ENCODE results near the gene ELMO3.

ELMO3 gene

DNA sequence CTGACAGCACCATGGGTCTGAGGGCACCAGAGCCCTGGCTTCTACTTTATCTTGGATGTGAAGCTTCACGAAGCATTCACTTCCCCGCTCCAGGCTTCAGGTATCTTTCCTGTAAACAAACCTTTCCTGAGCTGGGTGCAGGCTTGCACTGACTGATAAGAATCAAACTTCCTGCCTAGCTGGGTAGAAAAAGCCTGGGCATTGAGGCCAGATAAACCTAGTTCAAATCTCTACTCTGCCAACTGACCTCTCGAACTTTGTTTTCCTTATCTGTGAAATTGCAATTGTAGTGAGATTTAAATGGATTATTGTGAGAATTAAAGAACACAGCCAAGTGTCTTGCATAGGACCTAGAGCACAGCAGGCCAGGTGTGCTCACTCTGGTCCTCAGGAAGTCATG, 25.1 kb downstream of the ELMO3 start:
- DNase-seq (ENCODE audit: low read depth in 2 of 2): no peak

DNA sequence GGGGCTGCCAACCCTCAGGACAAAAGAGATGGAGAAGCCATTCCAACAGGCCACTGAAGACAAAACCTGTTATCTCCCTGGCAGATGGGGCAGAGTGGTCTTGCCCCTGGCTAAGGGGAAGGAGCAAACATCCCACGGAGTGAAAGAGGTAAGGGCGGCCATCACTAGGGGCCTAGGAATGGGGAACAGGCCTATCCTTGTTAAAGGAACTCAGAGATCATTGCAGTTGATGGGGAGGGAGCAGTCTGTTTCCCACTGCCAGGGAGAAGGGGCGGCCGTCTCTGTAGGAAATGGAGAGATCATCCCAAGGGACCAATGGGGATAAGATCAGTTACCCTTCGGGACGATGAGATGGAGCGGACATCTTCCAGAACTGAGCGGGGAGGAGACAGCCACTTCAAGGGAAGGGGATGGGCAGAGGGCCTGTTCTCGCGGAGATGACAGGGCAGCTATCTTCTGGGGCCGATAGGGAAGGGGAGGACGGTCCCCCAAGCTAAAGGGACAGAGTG, 27.4 kb downstream of the ELMO3 start:
- no peak for DNase-seq (ENCODE audit: low read depth in 2 of 2)

DNA sequence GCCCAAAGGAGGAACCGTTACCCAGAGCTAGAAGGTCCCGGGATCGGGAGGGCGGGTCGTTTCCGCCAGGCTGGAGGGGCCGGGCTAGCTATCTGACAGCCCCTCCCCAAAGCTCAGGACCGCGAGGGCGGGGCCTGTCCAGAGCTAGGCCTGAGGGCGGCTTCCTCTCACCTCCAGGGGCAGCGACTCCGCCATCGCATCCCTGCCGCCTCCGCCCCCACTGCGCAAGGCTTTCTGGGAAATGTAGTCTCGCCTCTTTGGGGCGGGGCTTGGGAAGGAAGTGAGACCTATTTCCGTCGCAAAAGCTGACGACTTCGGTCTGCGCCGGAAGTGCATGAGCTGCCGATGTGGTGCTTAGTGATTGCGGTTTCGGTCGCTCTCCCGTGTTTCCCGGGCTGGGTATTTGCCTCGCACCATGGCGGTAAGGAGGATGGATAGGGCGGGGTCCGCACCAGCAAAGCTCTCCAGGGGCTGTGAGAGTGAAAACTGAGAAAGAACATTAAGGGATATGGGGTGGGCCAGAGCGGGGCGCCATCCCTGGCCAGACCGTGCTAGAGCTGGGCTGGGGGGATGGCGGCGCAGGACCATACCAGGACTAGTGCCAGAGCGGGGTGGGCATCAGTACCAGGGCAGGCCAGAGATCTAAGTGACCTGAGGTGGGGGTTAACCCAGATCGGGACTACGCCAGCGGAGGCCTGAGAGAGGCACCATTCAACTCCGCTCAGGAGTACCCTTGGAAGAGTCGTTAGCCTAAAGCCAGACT, 28.1 kb downstream of the ELMO3 start, which contains the start of gene TMEM208:
TSS of gene TMEM208 (plus strand) at position 327 of the 763 bp plus-strand sequence. CDS start at position 416, 89 bp downstream.
- peak; percentile 98 to 99 for DNase-seq (ENCODE audit: low read depth in 2 of 2)

DNA sequence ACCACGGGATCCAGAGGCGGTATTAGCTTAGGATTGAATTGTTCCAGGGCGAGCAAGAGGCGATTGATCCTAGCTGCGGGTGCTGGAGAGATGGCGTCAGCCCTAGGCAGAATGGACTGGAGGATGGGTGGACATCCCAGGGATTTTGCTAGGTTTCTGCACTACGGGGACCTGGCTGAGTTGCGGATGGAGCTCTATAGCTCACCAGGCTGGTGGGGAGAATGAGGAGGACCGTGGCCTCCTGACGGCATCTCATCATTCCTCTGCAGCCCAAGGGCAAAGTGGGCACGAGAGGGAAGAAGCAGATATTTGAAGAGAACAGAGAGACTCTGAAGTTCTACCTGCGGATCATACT, 28.6 kb downstream of the ELMO3 start:
- no peak for DNase-seq (ENCODE audit: low read depth in 2 of 2)

DNA sequence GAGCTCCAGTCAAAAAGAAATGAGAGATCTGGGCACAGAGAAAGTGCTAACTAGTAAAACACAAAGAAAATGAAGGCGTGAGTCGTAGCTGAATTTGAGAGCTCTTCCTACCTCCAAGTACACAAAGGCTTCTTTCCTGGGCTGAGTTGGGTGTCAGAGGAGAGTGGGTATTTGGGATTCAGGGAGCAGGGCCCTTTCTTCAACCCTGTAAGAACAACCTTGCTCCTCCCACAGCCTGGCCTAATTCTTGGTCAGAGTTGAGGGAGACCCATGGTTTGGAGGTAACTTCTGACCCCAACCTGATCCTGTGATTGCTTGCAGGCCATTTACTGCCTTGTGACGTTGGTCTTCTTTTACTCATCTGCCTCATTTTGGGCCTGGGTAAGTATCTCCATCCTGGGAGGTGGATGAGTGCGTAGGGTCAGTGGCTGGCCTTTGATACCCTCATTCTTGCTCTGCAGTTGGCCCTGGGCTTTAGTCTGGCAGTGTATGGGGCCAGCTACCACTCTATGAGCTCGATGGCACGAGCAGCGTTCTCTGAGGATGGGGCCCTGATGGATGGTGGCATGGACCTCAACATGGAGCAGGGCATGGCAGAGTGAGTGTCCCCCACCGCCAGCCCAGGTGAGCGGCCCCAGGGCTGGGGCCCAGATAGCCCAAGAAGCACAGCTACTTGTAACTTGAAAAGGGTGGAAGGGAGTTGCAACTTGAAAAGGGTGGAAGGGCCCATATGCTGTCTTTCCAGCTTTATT, 29.3 kb downstream of the ELMO3 start:
- no peak for DNase-seq (ENCODE audit: low read depth in 2 of 2)

DNA sequence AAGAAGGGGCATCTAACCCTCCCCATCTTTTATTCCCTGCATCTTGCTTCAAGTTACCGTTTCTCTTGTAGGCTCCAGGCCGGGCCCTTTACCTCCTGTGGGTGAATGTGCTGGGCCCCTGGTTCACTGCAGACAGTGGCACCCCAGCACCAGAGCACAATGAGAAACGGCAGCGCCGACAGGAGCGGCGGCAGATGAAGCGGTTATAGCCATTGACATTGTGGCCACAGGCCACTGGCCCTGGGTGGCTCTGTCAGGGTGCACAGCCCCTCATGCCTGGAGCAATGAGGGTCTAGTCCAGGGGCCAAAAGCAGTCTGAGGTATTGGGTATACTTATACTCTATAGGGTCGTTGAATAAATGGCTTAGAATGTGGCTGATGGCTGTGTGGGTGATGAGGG, 30.0 kb downstream of the ELMO3 start:
- no peak for DNase-seq (ENCODE audit: low read depth in 2 of 2)

DNA sequence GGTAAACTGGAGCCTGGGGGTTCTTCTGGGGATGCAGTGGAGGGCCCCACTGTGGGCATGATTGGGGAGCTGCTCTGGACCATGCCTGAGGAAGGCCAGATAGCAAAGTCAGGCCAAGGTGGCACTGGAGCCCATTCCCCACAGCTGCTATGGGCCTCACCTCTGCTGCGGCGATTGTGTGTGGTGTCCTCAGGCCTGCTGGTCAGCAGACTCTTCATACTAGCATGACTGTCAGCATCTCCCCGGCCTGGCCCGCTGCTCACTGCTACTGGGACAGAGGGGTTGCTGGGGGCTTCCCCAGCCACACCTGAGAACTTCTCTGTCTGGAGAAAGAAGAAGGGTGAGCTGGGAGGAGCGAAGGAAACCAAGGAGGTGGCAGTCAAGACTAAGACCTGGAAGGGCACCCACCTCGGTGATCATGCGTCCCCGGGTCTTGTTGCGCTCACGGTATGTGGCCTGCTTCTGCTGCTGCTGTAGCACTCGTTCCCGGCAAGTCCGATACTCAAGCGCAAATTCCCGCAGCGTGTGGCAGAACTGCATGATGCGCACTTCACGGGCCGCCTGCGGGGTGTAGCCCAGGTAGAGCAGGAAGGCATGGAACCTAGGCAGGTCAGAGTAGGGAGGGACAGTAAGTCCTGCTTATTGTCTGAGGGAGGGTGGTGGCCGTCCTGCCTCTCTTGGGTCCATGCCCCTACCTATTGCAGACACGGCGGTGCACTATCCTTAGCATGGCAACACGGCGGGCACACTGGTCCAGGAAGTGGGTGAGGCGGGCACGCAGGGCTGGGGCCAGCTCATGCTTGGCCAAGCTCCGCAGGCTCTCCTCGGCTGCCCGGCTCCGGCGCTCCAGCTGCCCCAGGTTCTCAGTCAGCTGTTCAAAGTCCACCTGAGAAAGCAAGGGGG, 31.2 kb downstream of the ELMO3 start:
- DNase-seq (ENCODE audit: low read depth in 2 of 2): no peak

DNA sequence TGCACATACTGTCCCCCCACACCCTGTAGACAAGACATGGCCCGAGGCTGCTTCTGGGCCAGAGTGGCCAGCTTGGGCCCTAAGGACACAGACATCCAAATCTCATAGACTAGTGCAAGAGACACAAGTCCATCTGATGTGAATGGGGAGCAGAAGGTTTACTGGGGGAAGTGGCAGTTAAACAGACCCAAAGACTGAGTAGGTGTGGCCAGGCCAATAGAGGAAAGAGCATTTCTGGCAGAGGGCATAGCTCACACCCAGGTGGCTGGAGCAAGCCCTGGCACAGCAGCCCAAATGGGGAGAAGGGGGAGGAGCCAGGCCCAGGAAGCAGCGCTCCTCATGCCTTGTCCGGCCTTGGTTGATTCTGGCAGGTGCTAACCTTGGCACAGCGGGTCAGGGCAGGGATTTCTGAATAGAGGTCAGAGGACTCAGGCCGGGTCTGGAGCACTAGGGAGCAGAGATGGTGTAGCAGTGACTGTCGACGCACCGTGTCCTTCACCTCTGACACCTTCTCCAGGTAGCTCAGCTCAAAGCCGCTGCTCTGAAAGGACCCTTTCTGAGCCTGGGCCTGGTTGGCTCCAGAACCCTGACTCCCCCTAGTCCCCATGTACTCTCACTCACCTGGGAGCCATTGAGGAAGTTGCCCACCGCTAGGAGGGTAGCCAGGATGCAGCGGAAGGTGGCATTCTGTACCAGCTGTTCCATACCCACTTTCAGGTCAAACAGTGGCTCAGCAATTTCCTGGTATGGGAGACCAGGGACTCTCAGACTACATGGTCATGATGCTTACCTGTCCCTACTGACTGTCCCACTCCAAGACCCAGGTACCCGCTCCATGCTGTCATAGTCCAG, 32.1 kb downstream of the ELMO3 start:
- DNase-seq (ENCODE audit: low read depth in 2 of 2): no peak

DNA sequence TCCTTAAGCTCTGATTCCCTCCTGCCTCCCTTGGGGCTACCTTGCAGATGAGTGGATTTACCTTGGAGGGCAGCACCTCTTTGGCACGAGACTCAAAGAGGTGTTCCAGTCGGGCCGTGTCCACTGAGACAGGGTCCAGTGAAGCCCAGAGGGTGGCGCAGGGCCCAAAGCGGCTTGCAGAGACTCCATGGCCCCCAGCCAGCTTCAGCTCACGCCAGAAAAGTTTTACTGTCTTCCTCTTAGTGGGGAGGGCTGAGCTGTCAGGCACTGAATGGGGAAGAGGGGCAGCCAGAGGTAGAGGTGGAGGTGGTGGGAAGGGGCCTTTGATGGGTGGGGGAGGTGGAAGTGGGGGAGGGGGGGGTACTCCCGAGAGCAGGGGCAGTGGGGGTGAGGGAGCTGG, 34.7 kb downstream of the ELMO3 start:
- no peak for DNase-seq (ENCODE audit: low read depth in 2 of 2)

DNA sequence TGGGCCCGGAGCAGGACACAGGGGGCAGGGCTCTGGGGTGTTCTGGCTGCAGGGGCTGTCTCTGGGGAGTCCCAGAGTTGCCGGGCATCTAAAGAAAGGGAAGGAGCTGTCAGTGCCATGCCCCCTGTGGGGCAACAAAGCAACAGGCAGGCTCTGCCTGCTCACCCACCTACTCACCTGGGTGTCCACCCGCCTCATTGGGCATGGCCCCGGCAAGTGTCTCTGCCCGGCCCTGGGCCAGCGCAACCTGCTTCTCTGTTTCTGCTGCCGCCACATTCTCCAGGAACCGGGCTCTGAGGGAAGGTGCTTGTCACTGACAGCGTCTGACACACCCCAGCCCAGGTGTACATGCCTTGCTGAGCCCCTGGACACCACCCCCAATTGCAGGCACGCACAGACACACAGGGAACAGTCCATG, 35.3 kb downstream of the ELMO3 start:
- no peak for DNase-seq (ENCODE audit: low read depth in 2 of 2)

DNA sequence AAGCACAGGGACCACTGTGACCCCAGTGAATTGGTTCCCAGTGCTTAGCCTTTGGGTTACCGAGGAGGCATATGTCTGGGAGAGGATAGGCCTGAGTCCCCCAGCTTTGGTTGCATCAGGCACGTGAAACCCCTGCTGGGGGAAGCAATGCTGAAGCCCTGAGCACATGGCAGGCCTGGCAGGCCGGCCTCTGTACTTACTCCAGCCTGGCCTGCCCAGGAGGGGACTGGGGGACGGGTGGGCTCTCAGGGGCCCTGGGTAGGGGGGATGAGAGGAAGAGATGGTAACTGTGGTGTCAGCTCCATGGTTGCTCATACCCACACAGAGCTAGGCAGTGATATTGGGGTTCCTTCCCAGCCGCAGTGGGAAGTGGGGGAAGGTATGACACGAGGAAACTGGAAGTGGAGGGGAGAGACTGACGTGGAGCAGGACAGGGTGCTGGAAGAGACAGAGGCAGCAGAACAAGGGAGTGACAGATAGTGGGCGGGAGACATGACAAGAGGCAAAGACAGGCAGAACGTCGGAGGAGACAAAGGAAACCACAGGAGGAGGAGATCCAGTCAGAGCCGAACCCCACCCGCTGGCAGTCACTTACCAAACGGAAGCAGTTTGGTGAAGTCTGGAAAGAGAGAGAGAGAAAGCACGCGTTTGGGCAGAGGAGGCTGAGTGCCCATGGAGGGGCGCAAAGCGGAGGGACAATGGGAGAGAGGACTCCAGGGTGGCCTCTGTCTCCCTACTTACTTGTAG, 37.1 kb downstream of the ELMO3 start:
- DNase-seq (ENCODE audit: low read depth in 2 of 2): no peak

DNA sequence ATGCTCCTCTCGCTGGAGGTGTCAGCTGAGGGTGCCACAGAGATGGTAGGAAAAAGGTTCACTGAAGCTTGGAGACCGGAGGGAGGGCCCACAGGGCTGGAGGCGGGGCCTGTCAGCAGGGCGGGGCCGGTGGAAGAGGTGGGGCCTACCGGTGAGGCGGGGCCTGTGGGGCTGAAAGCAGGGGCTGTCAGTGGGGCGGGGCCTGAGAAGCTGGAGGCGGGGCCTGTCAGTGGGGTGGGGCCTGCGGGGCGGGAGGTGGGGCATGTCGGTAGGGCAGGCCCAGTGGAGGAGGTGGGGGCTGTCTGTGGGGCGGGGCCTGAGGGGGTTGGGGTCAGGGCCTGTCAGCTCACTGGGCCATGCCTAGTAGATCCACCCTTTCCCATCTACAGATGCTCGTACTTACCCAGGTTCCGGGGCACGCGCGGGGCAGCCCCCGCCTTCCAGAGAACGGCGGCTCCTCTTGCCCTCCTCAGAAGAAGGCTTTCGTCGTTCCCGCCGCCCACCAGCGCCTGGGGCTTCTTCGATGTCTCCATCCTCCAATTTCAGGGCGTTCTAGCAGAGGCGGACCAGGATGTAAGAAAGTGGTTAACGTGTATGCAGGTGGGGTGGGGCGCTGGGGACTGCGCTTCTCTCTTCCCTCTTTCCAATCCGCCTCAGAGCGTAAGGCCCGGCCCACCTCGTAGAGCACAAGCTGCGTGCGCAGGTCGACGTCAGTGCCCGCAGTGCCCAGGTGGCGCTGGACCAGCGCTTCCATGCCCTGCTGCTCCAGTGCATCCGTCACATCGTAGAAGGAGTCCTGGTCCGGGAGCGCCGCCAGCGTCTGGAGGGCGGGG, 37.8 kb downstream of the ELMO3 start:
- DNase-seq (ENCODE audit: low read depth in 2 of 2): peak; percentile 64 to 71

DNA sequence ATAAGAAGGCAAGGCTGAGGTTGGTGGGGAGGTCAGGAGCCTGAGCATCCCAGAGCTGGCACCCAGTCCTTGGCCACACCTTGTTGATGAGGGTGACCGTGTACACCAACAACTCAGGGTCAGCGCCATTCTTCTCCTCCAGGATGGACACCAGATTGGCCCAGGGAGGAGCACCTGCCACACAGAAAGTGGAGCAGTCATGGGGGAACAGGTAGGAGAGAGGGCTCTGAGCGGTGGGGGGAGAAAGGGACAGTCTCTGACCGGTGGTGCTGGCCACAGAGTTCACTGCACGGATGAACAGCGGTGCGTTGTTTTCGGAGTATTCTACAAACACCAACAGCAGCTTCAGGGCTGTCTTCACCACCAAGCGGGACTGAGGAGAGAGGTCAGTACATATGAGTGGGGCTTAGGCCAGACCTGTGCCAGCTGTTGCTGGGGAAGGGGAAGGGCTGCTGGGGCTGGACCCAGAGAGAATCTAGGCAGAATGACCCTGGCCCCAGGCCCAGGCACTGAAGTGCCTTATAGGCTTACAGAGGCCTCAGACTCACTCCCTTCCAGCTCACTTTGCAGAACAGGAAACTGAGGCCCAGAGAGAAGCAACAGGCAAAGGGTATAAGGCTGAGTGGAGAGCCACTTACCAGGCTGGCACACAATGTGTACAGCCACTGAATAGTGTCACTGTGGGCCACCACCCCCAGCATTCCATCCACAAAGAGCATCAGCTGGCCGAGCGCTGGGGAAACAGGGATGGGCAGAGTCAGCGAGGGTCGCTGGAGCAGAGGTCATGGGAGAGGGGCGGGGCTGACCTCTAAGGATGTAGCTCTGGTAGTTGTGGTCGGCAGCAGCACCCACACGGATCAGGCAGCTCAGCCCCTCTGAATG, 38.7 kb downstream of the ELMO3 start:
- no peak for DNase-seq (ENCODE audit: low read depth in 2 of 2)

DNA sequence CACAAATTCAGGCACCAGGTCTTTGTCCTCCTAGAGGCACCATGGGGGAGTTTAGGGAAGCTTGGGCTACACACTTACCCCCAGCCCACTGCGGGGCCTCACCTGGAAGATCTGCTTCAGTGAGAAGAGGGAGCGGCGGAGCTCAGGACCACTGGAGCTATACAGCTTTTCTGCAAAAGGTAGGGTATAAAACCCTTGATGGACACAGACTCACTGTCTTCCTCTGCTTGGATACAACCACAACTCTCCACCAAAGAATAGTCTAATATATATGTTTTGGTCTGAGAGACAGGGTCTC, 39.3 kb downstream of the ELMO3 start:
- DNase-seq (ENCODE audit: low read depth in 2 of 2): no peak

DNA sequence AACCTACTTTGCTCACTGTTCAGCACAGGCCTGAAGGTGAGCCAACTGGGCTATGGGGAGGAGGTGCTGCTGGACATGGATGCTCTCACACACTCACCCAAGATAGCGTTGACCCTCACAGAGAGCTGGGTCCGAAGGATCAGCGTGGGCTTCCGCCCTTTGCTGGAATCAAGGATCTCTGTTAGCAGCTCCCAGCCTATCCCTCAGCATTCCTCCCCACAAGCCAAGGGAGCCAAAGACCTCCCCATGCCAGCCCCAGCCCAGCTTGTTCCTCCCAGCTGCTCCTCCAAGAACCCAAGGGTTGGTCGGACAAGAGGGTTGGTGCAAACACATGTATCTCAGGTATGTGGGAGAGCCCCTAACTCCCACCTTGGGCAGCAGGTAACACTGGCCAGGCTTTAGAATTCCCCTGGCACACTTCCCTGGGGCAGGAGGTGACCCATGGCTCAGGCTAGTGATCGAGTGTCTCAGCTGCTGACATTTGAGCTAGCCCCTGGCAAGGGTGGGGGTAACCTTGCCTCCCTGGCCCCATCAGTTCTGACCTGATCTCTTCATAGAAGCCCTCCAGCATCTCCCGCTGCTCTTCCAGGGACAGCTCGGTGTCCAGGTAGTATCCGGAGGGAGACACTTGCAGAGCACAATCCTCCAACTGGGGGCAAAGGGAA, 40.0 kb downstream of the ELMO3 start:
- no peak for DNase-seq (ENCODE audit: low read depth in 2 of 2)

DNA sequence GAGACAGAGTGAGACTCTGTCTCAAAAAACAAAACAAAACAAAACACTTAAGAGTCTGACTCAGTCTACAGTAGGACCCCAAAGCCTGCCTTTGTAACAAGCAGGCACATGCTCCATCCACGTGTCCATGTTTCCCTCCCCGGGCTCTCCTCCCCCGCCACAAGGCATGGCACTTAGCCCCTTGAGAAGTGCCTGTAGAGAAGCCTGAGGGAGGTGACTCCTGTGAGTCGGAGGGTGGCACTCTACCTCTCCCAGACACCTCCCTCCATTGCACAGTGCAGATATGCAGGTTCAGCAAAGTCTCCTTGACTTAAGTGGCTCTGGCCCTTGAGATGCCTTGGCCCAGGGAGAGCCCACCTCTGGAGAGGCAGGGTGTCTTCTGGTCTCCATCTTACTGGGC, 41.6 kb downstream of the ELMO3 start:
- no peak for DNase-seq (ENCODE audit: low read depth in 2 of 2)

DNA sequence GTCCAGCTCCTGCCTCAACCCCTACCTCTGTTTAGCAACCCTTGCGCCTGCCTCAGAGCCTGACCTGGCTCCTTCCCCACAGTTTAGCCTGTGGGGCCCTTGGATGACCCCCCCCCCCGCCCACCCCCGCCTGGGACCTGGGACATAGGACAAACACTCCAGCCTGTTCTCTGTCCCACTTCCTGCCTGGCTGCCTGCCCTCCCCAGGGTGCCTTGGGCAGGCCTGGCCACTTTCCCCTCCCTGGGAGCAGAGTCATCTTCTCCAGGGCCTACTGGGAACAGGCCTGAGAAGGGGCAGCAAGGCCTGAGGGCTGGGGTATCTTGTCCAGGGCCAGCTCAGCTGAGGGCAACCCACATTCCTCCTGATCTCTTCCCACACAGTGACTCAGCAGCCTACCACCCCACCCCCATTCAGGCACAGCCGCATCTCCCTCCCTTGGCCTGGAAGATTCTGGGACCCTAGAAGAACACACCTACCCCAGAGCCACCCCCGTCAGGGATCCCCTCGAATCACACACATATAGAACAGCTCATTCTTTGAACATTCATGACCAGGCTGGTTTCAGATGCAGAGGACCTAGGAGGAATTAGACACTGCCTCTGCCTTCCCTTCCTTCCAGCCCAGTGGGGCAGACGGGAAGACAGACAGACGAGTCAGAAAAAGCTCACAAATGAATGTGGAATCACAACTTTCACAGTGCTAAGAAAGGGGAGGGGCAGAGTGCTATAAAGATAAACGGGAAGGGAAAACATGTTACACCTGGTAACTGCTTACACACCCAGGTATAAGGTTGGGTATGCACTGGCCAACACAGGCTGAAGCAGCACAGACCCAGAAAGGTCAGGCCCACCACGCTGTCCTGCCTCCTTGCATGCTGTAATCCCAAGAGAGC, 42.3 kb downstream of the ELMO3 start:
- DNase-seq (ENCODE audit: low read depth in 2 of 2): no peak

All from stimulated activated CD4-positive, alpha-beta T cell treated with anti-CD3 and anti-CD28 coated beads, Interleukin-12 subunit alpha, Interleukin-12 subunit beta, amount 100 ng/mL, for 24 hours (primary cell).